GM23338 (cell line): ENCODE results near the gene PLD5. TPM values are rescaled to one million over a fixed set of nuclear protein-coding genes. Genes with fewer than 3 reads are reported as not detected.
A peak's percentile ranks its signal among the peaks of the same experiment; 100 is the strongest.

Experiments used
- ATAC-seq: fragments of 200-7000 bp; cut with Tn5 transposase; 3 replicates; pipeline ENCODE4 v1.9.1; 2020
- DNase-seq: peaks from one replicate; pipeline ENCODE4 v3.0.0-alpha.2; 2015; ENCODE audit warnings: low spot score
- H2AFZ ChIP-seq: fragments of 200-600 bp; sonication (generic); 2 replicates; pipeline ENCODE4 v1.8.0; 2016; ENCODE audit warnings: antibody characterized with exemption, mild to moderate bottlenecking, moderate library complexity
- H3F3A ChIP-seq: fragments of 200-600 bp; sonication (generic); replicated peaks from 2 replicates; pipeline ENCODE4 v1.8.0; 2017; ENCODE audit warnings: antibody characterized with exemption, mixed run types, low read depth
- H3K27ac ChIP-seq: fragments of 200-600 bp; sonication (generic); 2 replicates; pipeline ENCODE4 v1.6.1; 2016; ENCODE audit warnings: low read depth
- H3K27me3 ChIP-seq: fragments of 200-600 bp; sonication (generic); 2 replicates; pipeline ENCODE4 v1.8.0; 2016; ENCODE audit warnings: mild to moderate bottlenecking, mixed run types, moderate library complexity; ENCODE audit not compliant: insufficient read depth
- H3K36me3 ChIP-seq: fragments of 200-600 bp; sonication (generic); 2 replicates; pipeline ENCODE4 v1.8.0; 2016; ENCODE audit warnings: mild to moderate bottlenecking; ENCODE audit not compliant: insufficient read depth
- H3K4me1 ChIP-seq: fragments of 200-600 bp; sonication (generic); 2 replicates; pipeline ENCODE4 v1.8.0; 2016; ENCODE audit warnings: mild to moderate bottlenecking, moderate library complexity; ENCODE audit not compliant: insufficient read depth
- H3K4me2 ChIP-seq: fragments of 200-600 bp; sonication (generic); 2 replicates; pipeline ENCODE4 v1.7.1; 2017; ENCODE audit warnings: mixed run types
- H3K4me3 ChIP-seq: fragments of 200-600 bp; sonication (generic); 2 replicates; pipeline ENCODE4 v1.6.1; 2016; ENCODE audit warnings: mixed run types
- H3K79me2 ChIP-seq: fragments of 200-600 bp; sonication (generic); replicated peaks from 2 replicates; pipeline ENCODE4 v1.8.0; 2017; ENCODE audit warnings: mild to moderate bottlenecking; ENCODE audit not compliant: insufficient read depth
- H3K9me2 ChIP-seq: fragments of 200-600 bp; sonication (generic); 2 replicates; pipeline ENCODE4 v1.8.0; 2017; ENCODE audit not compliant: insufficient read depth
- H4K20me1 ChIP-seq: fragments of 200-600 bp; sonication (generic); replicated peaks from 2 replicates; pipeline ENCODE4 v1.8.0; 2017; ENCODE audit warnings: mild to moderate bottlenecking; ENCODE audit not compliant: insufficient read depth
- H3K27ac Mint-ChIP-seq: 2 replicates; pipeline ENCODE4 v1.8.0; 2020; ENCODE audit warnings: inconsistent platforms, mild to moderate bottlenecking, moderate library complexity, mixed read lengths
- H3K27me3 Mint-ChIP-seq: 3 replicates; pipeline ENCODE4 v1.8.0; 2022; ENCODE audit warnings: low read depth, mild to moderate bottlenecking, moderate library complexity, mixed read lengths, inconsistent platforms; ENCODE audit not compliant: insufficient read depth, poor library complexity
- H3K36me3 Mint-ChIP-seq: 3 replicates; pipeline ENCODE4 v1.8.0; 2021; ENCODE audit warnings: low read depth, mild to moderate bottlenecking, inconsistent platforms, moderate library complexity, mixed read lengths
- H3K4me1 Mint-ChIP-seq: 3 replicates; pipeline ENCODE4 v1.8.0; 2020; ENCODE audit warnings: mild to moderate bottlenecking, inconsistent platforms, mixed read lengths
- H3K4me3 Mint-ChIP-seq: 3 replicates; pipeline ENCODE4 v1.8.0; 2021; ENCODE audit warnings: moderate library complexity, mild to moderate bottlenecking, inconsistent platforms, mixed read lengths
- H3K9me3 Mint-ChIP-seq: 3 replicates; pipeline ENCODE4 v1.8.0; 2020; ENCODE audit warnings: moderate library complexity, mild to moderate bottlenecking, inconsistent platforms, mixed read lengths
- ETS1 ChIP-seq: IDR thresholded peaks from 2 replicates; pipeline ENCODE4 v1.6.1; 2016; ENCODE audit warnings: antibody characterized with exemption
- EZH2 ChIP-seq: fragments of 200-600 bp; sonication (generic); IDR thresholded peaks from one replicate; pipeline ENCODE4 v1.8.0; 2017; ENCODE audit warnings: antibody characterized with exemption, mild to moderate bottlenecking, low read depth; ENCODE audit not compliant: unreplicated experiment
- EZH2phosphoT487 ChIP-seq: fragments of 200-600 bp; sonication (generic); IDR thresholded peaks from one replicate; pipeline ENCODE4 v1.8.1; 2018; ENCODE audit warnings: antibody characterized with exemption; ENCODE audit not compliant: unreplicated experiment
- JUNB ChIP-seq: IDR thresholded peaks from one replicate; pipeline ENCODE4 v1.6.1; 2016; ENCODE audit warnings: antibody characterized with exemption; ENCODE audit not compliant: unreplicated experiment
- NANOG ChIP-seq: IDR thresholded peaks from 2 replicates; pipeline ENCODE4 v1.6.1; 2016; ENCODE audit warnings: antibody characterized with exemption, borderline replicate concordance
- POLR2AphosphoS5 ChIP-seq: IDR thresholded peaks from 2 replicates; pipeline ENCODE4 v1.6.1; 2016; ENCODE audit warnings: antibody characterized with exemption, low read depth
- REST ChIP-seq: IDR thresholded peaks from one replicate; pipeline ENCODE4 v1.6.1; 2018; ENCODE audit warnings: antibody characterized with exemption; ENCODE audit not compliant: unreplicated experiment
- STAT1 ChIP-seq: IDR thresholded peaks from one replicate; pipeline ENCODE4 v1.6.1; 2016; ENCODE audit warnings: antibody characterized with exemption; ENCODE audit not compliant: unreplicated experiment
- ZNF331 ChIP-seq: fragments of 250-450 bp; sonication (Bioruptor Pico); IDR thresholded peaks from 2 replicates; pipeline ENCODE4 v1.5.0; 2020; ENCODE audit warnings: low read depth, mild to moderate bottlenecking, moderate library complexity
- ZNF462 ChIP-seq: fragments of 250-450 bp; sonication (Bioruptor Pico); IDR thresholded peaks from 2 replicates; pipeline ENCODE4 v1.5.0; 2020; ENCODE audit warnings: mild to moderate bottlenecking, moderate library complexity
- polyA plus RNA-seq: library from polyadenylated mRNA; unstranded; fragments of >200 nt; fragmentation: Nextera tagmentation; extraction: Ambion mirVana; gene quantifications from 2 replicates; pipeline ENCODE4 v1.2.1, GENCODE V29; 2016
- total RNA-seq: library from RNA; depleted of rRNA; stranded (reverse); fragments of >200 nt; shearing (Covaris generic); gene quantifications from 2 replicates; pipeline ENCODE4 v1.2.3, GENCODE V29; 2014

The PLD5 gene
- total and polyA plus RNA-seq, 2 experiments from 2014 or later: 5.5 to 5.8 TPM

- H3K4me1 Mint-ChIP-seq: no peaks in the 10 kb centered on the region
- peak; percentile 56; the same call in 2 of the 3 replicates for ATAC-seq
- H3K27me3 Mint-ChIP-seq: no peaks in the 10 kb centered on the region
- H3K36me3 ChIP-seq: no peaks in the 10 kb centered on the region
- DNase-seq: peak; percentile 60
- 0 out of 3 replicates have a peak, but pooled peaks cover 9% of the 10 kb centered on the region for H3K9me3 Mint-ChIP-seq
- H3F3A ChIP-seq: no peaks in the 10 kb centered on the region
- H3K27ac Mint-ChIP-seq: no peak overlapping the region
- TF ChIP-seq EZH2 (no peak), JUNB (no peak), STAT1 (no peak), ZNF331 (CRISPR knock-in tag) (no peak), EZH2phosphoT487 (no peak), ETS1 (no peak), ZNF462 (CRISPR knock-in tag) (no peak), NANOG (no peak), REST (no peak), POLR2AphosphoS5 (no peak)
- H3K4me3 Mint-ChIP-seq: no peak overlapping the region
- H3K9me2 ChIP-seq: peaks cover 11% of the 10 kb centered on the region; the same call in 1 of the 2 replicates
- no peaks in the 10 kb centered on the region for H3K36me3 Mint-ChIP-seq
- H3K4me1 ChIP-seq: no peaks in the 10 kb centered on the region
- H3K27me3 ChIP-seq: no peaks in the 10 kb centered on the region
- H4K20me1 ChIP-seq: no peaks in the 10 kb centered on the region
- H3K79me2 ChIP-seq: no peaks in the 10 kb centered on the region
- H3K4me3 ChIP-seq: no peak overlapping the region
- no peak overlapping the region for H3K27ac ChIP-seq
- H3K4me2 ChIP-seq: no peak overlapping the region
- peak overlapping the region; percentile 63 for H2AFZ ChIP-seq
Measured at GRCh38 chr1:242568666-242569065, 44.2 kb upstream of the PLD5 start.
